OCI-LY7 (cell line): ENCODE measurements around the gene RPL10. TPM values are rescaled to one million over a fixed set of nuclear protein-coding genes. Genes with fewer than 3 reads are reported as not detected.
A peak's percentile ranks its signal among the peaks of the same experiment; 100 is the strongest.

Source experiments
- BruUV-seq: library from RNA; stranded (reverse); fragments of 400-500 nt; replicated peaks from 2 replicates; lab custom pipeline; 2021; lab: Mats Ljungman, UMichigan
- CTCF ChIA-PET: fragments of 300-600 bp; sonication (Branson Sonifier 250); formaldehyde crosslinking; loops from one replicate; lab custom pipeline; 2022; ENCODE audit warnings: antibody characterized with exemption; ENCODE audit not compliant: unreplicated experiment; lab: Charles Lee
- POLR2A ChIA-PET: fragments of 300-600 bp; sonication (Branson Sonifier 250); formaldehyde crosslinking; loops from one replicate; lab custom pipeline; 2022; ENCODE audit warnings: antibody characterized with exemption; lab: Charles Lee
- DNase-seq: peaks from one replicate; pipeline ENCODE4 v3.0.0-alpha.2; 2015; ENCODE audit warnings: low spot score
- H2AFZ ChIP-seq: fragments of 200-600 bp; sonication (generic), shearing (Covaris generic); 2 replicates; pipeline ENCODE4 v1.6.1; 2014; ENCODE audit warnings: mild to moderate bottlenecking, antibody characterized with exemption, low read length, moderate library complexity
- H3K27ac ChIP-seq: fragments of 200-600 bp; sonication (generic); 2 replicates; pipeline ENCODE4 v1.5.1; 2014; ENCODE audit warnings: mixed run types, low read depth, mild to moderate bottlenecking, moderate library complexity, low read length, inconsistent platforms; ENCODE audit not compliant: poor library complexity, severe bottlenecking
- H3K36me3 ChIP-seq: fragments of 200-600 bp; sonication (generic); 2 replicates; pipeline ENCODE4 v1.6.1; 2014; ENCODE audit warnings: mild to moderate bottlenecking, antibody characterized with exemption, low read length, moderate library complexity, mixed read lengths; ENCODE audit not compliant: insufficient read depth
- H3K4me1 ChIP-seq: fragments of 200-600 bp; sonication (generic); 2 replicates; pipeline ENCODE4 v1.5.1; 2014; ENCODE audit warnings: mild to moderate bottlenecking, low read length; ENCODE audit not compliant: insufficient read depth, poor library complexity, severe bottlenecking
- H3K4me2 ChIP-seq: fragments of 200-600 bp; sonication (generic); 2 replicates; pipeline ENCODE4 v1.6.1; 2014; ENCODE audit warnings: mild to moderate bottlenecking, low read length
- H3K4me3 ChIP-seq: fragments of 200-600 bp; sonication (generic); 2 replicates; pipeline ENCODE4 v1.5.1; 2014; ENCODE audit warnings: mild to moderate bottlenecking, low read depth, low read length; ENCODE audit not compliant: poor library complexity, severe bottlenecking
- H3K79me2 ChIP-seq: fragments of 200-600 bp; sonication (generic); 2 replicates; pipeline ENCODE4 v1.6.1; 2016; ENCODE audit warnings: low read depth, mild to moderate bottlenecking, low read length, moderate library complexity, mixed read lengths; ENCODE audit not compliant: insufficient read depth
- H3K9me2 ChIP-seq: fragments of 200-600 bp; sonication (generic); 2 replicates; pipeline ENCODE4 v1.6.1; 2016; ENCODE audit warnings: mild to moderate bottlenecking, low read length, mixed read lengths; ENCODE audit not compliant: insufficient read depth
- H3K9me3 ChIP-seq: fragments of 200-600 bp; sonication (generic); 2 replicates; pipeline ENCODE4 v1.6.1; 2014; ENCODE audit warnings: mild to moderate bottlenecking, mixed run types, low read length, mixed read lengths
- H4K20me1 ChIP-seq: fragments of 200-600 bp; sonication (generic); 2 replicates; pipeline ENCODE4 v1.6.1; 2014; ENCODE audit warnings: mild to moderate bottlenecking, antibody characterized with exemption, low read length, moderate library complexity, mixed read lengths; ENCODE audit not compliant: insufficient read depth
- CTCF ChIP-seq: fragments of 200-600 bp; sonication (generic); conservative IDR thresholded peaks from 2 replicates; pipeline ENCODE4 v1.5.1; 2014; ENCODE audit warnings: mild to moderate bottlenecking, antibody characterized with exemption, low read length, moderate library complexity, mixed read lengths
- EZH2phosphoT487 ChIP-seq: fragments of 200-600 bp; sonication (generic); IDR thresholded peaks from 2 replicates; pipeline ENCODE4 v1.6.1; 2018; ENCODE audit warnings: low read depth, borderline replicate concordance, mild to moderate bottlenecking, mixed run types, antibody characterized with exemption, low read length, moderate library complexity, mixed read lengths
- intact Hi-C: fragments of 100-400 bp; cut with micrococcal nuclease; formaldehyde crosslinking; loops from one replicate; pipeline ENCODE4 v1.10.0; 2022; ENCODE audit not compliant: unreplicated experiment
- total RNA-seq, 2 experiments: library from RNA; depleted of rRNA in 1 of 2; stranded (reverse); fragments of >200 nt in 1 of 2; shearing (Covaris generic) in 1 of 2; gene quantifications; 2 replicates each; pipeline ENCODE4 v1.2.3, GENCODE V29; 2014 to 2022

The RPL10 gene
- total RNA-seq, 2 experiments from 2014 or later, result 2,447 to 4,261 TPM

- H3K4me3 ChIP-seq, result no peak overlapping the region
- H3K27ac ChIP-seq, result no peak overlapping the region
- H3K36me3 ChIP-seq, result peaks cover 55% of the 10 kb centered on the region
- ChIA-PET POLR2A (no interaction called here), CTCF (no interaction called here)
- TF ChIP-seq CTCF (no peak), EZH2phosphoT487 (no peak)
- TSS peak; percentile 83 for BruUV-seq
- no peaks in the 10 kb centered on the region for H3K4me1 ChIP-seq
- H4K20me1 ChIP-seq, result no peaks in the 10 kb centered on the region
- H3K9me3 ChIP-seq, result no peaks in the 10 kb centered on the region
- no peak overlapping the region for H3K4me2 ChIP-seq
- intact Hi-C loops, result no loop called here
- H3K9me2 ChIP-seq, result no peaks in the 10 kb centered on the region
- no peak overlapping the region for H2AFZ ChIP-seq
- no peaks in the 10 kb centered on the region for H3K79me2 ChIP-seq
- DNase-seq, result no peak
Observed at GRCh38 chrX:154359362-154360154, 38.6 kb upstream of the RPL10 start.

- Histone ChIP-seq H3K4me3 (no peak overlapping the region), H3K79me2 (no peaks in the 10 kb centered on the region), H3K4me2 (no peak overlapping the region), H3K4me1 (no peaks in the 10 kb centered on the region), H3K27ac (no peak overlapping the region), H3K9me2 (no peaks in the 10 kb centered on the region), H3K36me3 (peaks cover 51% of the 10 kb centered on the region), H4K20me1 (no peaks in the 10 kb centered on the region), H3K9me3 (no peaks in the 10 kb centered on the region), H2AFZ (no peak overlapping the region)
- no peak for DNase-seq
- POLR2A ChIA-PET, result no interaction called here
- TF ChIP-seq CTCF, result no peak
- no peak for TF ChIP-seq EZH2phosphoT487
- BruUV-seq, result no TSS peak
- CTCF ChIA-PET, result no interaction called here
- intact Hi-C loops, result no loop called here
Observed at GRCh38 chrX:154360155-154360713, 37.9 kb upstream of the RPL10 start.
